Parathyroid adenoma (tissue), 2 donors: ENCODE results near the gene TNRC18.

ENCODE experiments used
- H2AFZ ChIP-seq: fragments of 300-600 bp; sonication (generic); one replicate; pipeline ENCODE4 v1.7.0; 2017; ENCODE audit warnings: antibody characterized with exemption, mild to moderate bottlenecking
- H3K27ac ChIP-seq: fragments of 300-600 bp; sonication (generic); one replicate; pipeline ENCODE4 v1.7.0; 2017
- H3K27me3 ChIP-seq: fragments of 300-600 bp; sonication (generic); one replicate; pipeline ENCODE4 v1.7.0; 2017; ENCODE audit warnings: low read length; ENCODE audit not compliant: control insufficient read depth, insufficient read depth
- H3K36me3 ChIP-seq: fragments of 300-600 bp; sonication (generic); one replicate; pipeline ENCODE4 v1.7.0; 2017; ENCODE audit warnings: low read length; ENCODE audit not compliant: control insufficient read depth, insufficient read depth
- H3K4me1 ChIP-seq: fragments of 300-600 bp; sonication (generic); one replicate; pipeline ENCODE4 v1.7.0; 2017; ENCODE audit warnings: control low read depth
- H3K4me2 ChIP-seq: fragments of 300-600 bp; sonication (generic); one replicate; pipeline ENCODE4 v1.7.0; 2017; ENCODE audit warnings: low read length
- H3K4me3 ChIP-seq: fragments of 300-600 bp; sonication (generic); one replicate; pipeline ENCODE4 v1.7.0; 2017; ENCODE audit warnings: low read depth, low read length
- H3K79me2 ChIP-seq: fragments of 300-600 bp; sonication (generic); one replicate; pipeline ENCODE4 v1.7.0; 2017; ENCODE audit warnings: control low read depth
- H3K9ac ChIP-seq: fragments of 300-600 bp; sonication (generic); one replicate; pipeline ENCODE4 v1.7.0; 2017; ENCODE audit warnings: mild to moderate bottlenecking
- H3K9me3 ChIP-seq: fragments of 300-600 bp; sonication (generic); one replicate; pipeline ENCODE4 v1.7.0; 2017; ENCODE audit warnings: low read length; ENCODE audit not compliant: control insufficient read depth
- TF ChIP-seq, protein P1 (sequence below): fragments of 300-600 bp; sonication (generic); IDR thresholded peaks from one replicate; pipeline ENCODE4 v1.7.0; 2017; ENCODE audit warnings: antibody characterized with exemption, mild to moderate bottlenecking
- donor health status: primary hyperparathyroidism.

TNRC18 gene

DNA sequence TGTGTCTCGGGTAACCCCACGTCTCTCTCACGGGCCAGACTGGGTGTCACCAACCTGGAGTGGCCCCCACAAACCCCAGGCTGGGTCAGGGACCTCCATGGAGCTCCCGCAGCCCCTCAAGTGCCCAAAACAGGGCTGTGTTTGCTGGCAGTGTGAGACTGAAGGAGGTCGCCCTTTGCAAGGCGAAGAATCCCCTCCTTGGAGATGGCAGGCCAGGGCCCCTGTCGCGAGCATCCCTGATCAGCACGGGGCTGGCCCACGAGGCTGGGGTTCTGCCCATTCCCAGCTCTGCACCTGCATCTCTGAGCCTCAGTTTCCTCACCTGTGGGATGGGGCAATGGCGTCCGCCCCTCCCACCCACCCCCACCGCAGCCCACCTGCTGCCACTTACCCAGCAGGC is 78.5 kb downstream of the TNRC18 start:
- TF ChIP-seq, protein P1, sequence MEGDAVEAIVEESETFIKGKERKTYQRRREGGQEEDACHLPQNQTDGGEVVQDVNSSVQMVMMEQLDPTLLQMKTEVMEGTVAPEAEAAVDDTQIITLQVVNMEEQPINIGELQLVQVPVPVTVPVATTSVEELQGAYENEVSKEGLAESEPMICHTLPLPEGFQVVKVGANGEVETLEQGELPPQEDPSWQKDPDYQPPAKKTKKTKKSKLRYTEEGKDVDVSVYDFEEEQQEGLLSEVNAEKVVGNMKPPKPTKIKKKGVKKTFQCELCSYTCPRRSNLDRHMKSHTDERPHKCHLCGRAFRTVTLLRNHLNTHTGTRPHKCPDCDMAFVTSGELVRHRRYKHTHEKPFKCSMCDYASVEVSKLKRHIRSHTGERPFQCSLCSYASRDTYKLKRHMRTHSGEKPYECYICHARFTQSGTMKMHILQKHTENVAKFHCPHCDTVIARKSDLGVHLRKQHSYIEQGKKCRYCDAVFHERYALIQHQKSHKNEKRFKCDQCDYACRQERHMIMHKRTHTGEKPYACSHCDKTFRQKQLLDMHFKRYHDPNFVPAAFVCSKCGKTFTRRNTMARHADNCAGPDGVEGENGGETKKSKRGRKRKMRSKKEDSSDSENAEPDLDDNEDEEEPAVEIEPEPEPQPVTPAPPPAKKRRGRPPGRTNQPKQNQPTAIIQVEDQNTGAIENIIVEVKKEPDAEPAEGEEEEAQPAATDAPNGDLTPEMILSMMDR: no peak
- H3K27ac ChIP-seq: no peak overlapping the region
- H3K27me3 ChIP-seq: no peaks in the 10 kb centered on the region
- H3K4me2 ChIP-seq: no peak overlapping the region
- H3K79me2 ChIP-seq: peaks cover 20% of the 10 kb centered on the region
- H3K9me3 ChIP-seq: no peaks in the 10 kb centered on the region
- H3K4me3 ChIP-seq: no peak overlapping the region
- H3K9ac ChIP-seq: no peak overlapping the region
- no peak overlapping the region for H2AFZ ChIP-seq
- H3K4me1 ChIP-seq: no peaks in the 10 kb centered on the region
- H3K36me3 ChIP-seq: no peaks in the 10 kb centered on the region

DNA sequence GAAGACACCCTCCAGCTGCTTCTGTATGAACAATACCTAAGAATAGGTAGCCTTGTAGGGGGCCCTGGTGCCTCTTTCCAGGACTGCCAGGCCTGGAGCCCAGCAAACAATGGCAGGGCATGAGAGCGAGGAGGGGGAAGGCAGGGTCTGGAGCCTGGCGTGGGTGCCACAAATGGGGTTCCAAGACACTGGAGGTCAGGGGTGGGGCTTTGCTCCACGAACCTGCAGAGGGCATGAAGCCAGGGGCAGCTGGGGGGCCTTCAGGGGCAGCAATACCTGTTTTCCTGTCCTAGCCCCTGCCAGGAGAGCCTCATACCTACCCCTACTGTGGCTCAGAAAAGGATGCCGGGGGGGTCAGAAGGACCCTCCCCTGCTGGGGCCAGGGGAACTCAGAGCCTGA is 79.3 kb downstream of the TNRC18 start:
- Histone ChIP-seq H3K79me2 (peaks cover 13% of the 10 kb centered on the region), H3K27ac (no peak overlapping the region), H3K9me3 (no peaks in the 10 kb centered on the region), H3K36me3 (no peaks in the 10 kb centered on the region), H3K9ac (no peak overlapping the region), H2AFZ (no peak overlapping the region), H3K4me1 (no peaks in the 10 kb centered on the region), H3K4me3 (no peak overlapping the region), H3K27me3 (no peaks in the 10 kb centered on the region), H3K4me2 (no peak overlapping the region)
- TF ChIP-seq, protein P1: no peak

DNA sequence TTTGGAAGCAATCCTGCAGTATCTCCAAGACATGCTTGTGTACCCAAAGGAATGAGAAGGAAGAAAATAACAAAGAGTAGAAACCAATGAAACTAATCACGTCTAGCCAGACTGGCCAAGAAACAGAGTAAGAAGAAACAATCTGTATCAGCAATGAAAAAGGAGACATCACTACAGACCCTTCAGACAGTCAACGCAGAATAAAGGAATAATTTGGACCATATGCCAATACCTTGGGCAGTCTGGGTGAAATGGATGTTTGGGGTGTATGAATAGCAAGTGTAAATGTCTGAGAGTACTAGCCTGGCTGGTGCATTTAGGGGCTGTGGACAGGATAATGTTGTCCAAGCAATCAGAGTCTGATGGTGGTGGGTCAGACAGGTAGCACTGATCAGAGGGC is 79.8 kb downstream of the TNRC18 start:
- Histone ChIP-seq H3K79me2 (peaks cover 10% of the 10 kb centered on the region), H3K27me3 (no peaks in the 10 kb centered on the region), H3K4me3 (no peak overlapping the region), H2AFZ (no peak overlapping the region), H3K4me1 (no peaks in the 10 kb centered on the region), H3K36me3 (no peaks in the 10 kb centered on the region), H3K27ac (no peak overlapping the region), H3K4me2 (no peak overlapping the region), H3K9ac (no peak overlapping the region), H3K9me3 (no peaks in the 10 kb centered on the region)
- TF ChIP-seq, protein P1: no peak

DNA sequence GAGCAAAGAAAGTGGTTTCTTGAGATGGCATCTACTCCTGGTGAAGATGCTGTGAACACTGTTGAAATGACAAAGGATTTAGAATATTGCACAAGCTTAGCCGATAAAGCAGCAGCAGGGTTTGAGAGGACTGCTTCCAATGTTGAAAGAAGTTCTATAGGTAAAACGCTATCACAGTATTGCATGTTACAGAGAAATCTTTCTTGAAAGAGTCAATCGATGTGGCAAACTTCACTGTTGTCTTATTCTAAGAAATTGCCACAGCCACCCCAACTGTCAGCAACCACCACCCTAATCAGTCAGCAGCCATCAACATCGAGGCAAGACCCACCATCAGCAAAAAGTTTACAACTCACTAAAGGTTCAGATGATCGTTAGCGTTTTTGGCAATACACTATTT is 81.0 kb downstream of the TNRC18 start:
- Histone ChIP-seq H3K79me2 (peaks cover 10% of the 10 kb centered on the region), H3K9me3 (no peaks in the 10 kb centered on the region), H3K9ac (no peak overlapping the region), H3K4me1 (no peaks in the 10 kb centered on the region), H3K36me3 (no peaks in the 10 kb centered on the region), H3K4me3 (no peak overlapping the region), H3K4me2 (no peak overlapping the region), H3K27me3 (no peaks in the 10 kb centered on the region), H3K27ac (no peak overlapping the region), H2AFZ (no peak overlapping the region)
- TF ChIP-seq, protein P1: no peak

DNA sequence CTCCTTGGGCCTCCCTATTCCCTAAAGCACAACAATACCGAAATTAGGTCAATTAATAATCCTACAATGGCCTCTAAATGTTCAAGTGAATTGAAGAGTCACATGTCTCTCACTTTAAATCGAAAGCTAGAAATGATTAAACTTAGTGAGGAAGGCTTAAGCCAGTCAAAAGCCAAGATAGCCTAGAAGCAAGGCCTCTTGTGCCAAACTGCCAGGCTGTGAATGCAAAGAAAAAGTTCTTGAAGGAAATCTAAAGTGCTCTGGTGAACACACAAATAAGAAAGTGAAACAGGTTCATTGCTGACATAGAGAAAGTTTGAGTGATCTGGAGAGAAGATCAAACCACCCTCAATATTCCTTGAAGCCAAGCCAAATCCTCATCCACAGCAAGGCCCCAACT is 83.7 kb downstream of the TNRC18 start:
- Histone ChIP-seq H3K36me3 (no peaks in the 10 kb centered on the region), H3K4me1 (no peaks in the 10 kb centered on the region), H3K4me3 (no peak overlapping the region), H3K9me3 (no peaks in the 10 kb centered on the region), H3K27me3 (no peaks in the 10 kb centered on the region), H2AFZ (no peak overlapping the region), H3K9ac (no peak overlapping the region), H3K27ac (no peak overlapping the region), H3K4me2 (no peak overlapping the region), H3K79me2 (peaks cover 8% of the 10 kb centered on the region)
- TF ChIP-seq, protein P1: no peak
